ENCODE measurements around the gene VTI1A.

VTI1A gene

GRCh38 chr10:112758961-112759360, 311.9 kb downstream of the VTI1A start:
- DNase-seq (ENCODE audit: low spot score): no peak

- no peak for DNase-seq (ENCODE audit: low spot score)
These were observed 312.5 kb downstream of the VTI1A start for GRCh38 chr10:112759496-112759895.

DNA sequence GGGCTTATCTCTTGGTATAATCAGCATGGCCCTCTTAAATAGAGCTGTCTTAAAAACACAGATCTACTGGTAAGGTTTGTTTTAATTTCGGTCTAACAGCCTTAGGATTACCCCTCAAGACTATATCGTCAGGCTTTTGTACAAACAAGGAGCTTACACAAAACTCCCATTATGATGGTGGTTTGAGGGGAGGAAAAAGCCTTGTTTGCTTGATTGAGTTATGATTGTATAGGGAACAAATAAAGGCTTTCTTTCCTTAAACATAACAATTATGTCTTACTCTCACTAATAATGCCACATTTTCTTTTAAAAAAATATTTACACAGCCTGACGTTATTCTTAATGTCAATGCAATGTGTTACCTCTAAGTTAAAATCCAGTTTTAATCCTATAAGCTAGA, 314.2 kb downstream of the VTI1A start:
- DNase-seq (ENCODE audit: low spot score): no peak

- no peak for DNase-seq (ENCODE audit: low spot score)
These were observed 317.0 kb downstream of the VTI1A start for GRCh38 chr10:112763916-112764520.

DNA sequence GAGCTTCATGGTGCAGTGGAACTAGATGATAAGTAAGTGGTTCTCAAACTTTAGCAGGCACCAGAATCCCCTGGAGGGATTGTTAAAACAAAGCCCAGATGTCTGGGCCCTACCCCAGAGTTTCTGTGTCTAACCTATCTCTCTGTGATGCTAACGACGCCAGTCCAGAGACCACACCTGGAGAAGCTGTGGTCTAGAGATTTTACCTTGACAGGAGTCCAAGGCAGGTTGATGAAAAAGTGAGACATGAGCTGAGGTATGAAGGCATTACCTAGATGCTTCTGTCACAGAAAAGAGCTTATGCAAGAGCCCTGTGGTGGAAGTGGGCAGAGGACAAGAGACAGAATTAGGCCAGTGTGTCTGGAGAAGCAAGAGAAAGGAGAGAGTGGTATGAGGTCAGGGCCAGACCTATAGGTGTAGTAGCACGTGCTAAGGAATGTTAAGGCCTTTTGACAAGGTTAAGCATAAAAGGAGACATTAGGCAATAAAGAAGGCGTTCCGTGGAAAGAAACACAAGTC, 318.8 kb downstream of the VTI1A start:
- no peak for DNase-seq (ENCODE audit: low spot score)

DNA sequence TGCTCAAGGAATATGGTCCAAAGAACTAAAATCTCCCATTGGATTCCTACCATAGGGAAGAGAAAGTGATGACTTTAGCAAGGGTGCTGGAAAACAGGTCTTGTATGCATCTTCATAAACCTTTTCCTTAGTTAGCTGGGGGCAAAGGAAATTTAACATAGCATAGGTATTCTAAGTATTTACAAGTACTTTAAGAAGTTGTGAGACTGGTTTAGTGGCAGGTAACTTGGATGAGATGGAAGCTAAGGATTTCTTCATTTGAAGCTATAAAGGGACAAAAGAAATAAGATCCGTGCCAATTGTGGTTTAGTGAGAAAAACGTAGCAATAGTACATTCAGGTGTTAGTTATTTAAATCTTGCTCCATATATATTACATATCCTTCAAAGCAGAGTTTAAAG, 319.6 kb downstream of the VTI1A start:
- DNase-seq (ENCODE audit: low spot score): no peak

GRCh38 chr10:112767156-112767555, 320.1 kb downstream of the VTI1A start:
- no peak for DNase-seq (ENCODE audit: low spot score)

GRCh38 chr10:112768121-112768520, 321.1 kb downstream of the VTI1A start:
- peak; percentile 34 for DNase-seq (ENCODE audit: low spot score)

GRCh38 chr10:112769081-112769480, 322.1 kb downstream of the VTI1A start:
- no peak for DNase-seq (ENCODE audit: low spot score)

DNA sequence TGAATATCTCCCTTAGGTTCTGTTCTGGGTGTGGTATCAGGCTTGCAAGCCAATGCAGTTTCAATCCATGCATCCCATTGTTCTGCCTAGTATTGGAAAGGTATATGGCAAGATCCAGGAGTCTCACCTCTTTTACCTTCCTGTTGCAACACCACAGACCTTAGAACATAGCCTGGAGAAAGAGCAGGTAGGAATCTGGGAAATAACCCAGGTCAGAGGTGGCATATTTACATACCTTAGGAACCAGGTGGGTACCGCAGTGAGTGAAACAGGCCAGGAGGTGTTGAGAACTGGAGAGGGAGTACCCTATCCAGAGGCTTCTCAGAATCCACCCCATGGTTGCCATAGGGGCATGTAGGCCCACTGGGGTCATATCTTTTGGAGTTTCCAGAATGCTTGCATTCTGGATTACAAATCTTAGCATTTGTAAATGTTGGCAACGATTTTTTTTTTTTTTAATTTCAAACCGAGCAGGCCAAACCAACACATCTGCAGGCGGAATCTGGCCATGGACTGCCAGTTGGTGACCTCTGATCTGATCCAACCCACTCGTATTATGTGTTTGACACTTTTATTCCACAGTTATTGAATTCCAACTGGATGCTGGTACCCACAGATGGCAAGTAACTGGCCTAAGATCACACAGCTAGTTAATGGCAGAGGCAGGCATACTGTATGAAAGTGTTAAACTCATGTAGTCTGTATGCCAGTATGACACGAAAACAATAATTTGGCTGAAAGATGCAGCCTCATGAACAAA, 322.8 kb downstream of the VTI1A start:
- DNase-seq (ENCODE audit: low spot score): no peak

- no peak for DNase-seq (ENCODE audit: low spot score)
These were observed 324.7 kb downstream of the VTI1A start for GRCh38 chr10:112771733-112772132.

DNA sequence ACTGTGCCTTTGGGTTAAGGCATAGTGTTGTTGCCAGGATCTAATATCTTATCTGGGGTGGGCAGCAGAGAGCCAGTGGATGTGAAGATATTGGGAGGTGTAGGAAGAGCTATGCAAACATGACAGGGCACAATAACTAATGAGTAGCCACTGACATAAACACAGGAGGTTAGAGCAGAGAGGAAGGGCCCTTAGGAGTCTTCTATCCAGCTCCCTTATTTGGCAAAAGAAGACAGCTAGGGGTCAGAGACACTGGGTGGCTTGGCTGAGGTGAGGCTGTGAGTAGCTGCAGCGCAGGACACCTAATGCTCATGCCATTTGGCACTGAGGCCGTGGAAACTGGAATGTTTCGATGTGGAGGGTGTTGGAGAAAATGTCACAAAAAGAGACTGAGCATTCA, 326.8 kb downstream of the VTI1A start:
- no peak for DNase-seq (ENCODE audit: low spot score)

DNA sequence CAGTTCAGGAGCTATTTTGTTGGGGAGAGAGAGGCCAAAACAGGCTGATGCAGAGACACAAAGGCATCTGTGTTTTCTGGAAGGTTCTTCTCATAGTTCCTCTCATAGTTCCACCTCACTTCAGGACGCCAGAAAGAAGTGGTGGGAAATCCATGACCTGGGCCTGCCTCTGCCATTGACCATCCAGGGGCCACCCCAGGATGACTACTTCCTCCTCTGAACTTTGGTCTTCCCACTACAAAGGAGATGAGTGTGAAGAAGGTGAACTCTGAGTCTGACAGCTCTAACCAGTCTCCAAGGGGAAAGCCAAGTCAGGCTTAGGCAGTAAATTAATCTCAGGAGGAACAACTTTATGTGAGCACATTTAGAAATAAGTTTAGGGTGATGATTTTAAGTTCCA, 327.2 kb downstream of the VTI1A start:
- DNase-seq (ENCODE audit: low spot score): no peak

DNA sequence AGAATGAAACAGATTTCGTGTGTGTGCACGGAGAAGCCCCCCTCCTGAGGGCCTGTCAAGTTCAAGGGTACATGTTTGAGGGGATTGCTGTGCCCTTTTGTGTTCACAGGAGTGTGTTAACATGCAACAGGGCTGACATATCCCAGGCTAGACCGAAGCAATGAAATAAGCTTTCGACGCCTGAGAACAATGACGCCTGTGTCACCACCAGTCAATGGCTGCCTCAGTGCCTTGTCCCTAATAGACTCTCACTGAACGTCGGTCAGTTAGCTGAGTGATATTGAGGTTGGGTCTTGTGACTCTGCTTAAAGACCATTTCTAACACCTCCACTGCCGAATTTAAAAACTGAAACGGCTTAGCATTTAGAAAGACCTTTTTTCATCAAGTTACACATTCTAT, 327.8 kb downstream of the VTI1A start:
- peak; percentile 63 for DNase-seq (ENCODE audit: low spot score)

GRCh38 chr10:112775381-112775780, 328.4 kb downstream of the VTI1A start:
- DNase-seq (ENCODE audit: low spot score): no peak

GRCh38 chr10:112775892-112776674, 329.1 kb downstream of the VTI1A start:
- peak; percentile 23 for DNase-seq (ENCODE audit: low spot score)

DNA sequence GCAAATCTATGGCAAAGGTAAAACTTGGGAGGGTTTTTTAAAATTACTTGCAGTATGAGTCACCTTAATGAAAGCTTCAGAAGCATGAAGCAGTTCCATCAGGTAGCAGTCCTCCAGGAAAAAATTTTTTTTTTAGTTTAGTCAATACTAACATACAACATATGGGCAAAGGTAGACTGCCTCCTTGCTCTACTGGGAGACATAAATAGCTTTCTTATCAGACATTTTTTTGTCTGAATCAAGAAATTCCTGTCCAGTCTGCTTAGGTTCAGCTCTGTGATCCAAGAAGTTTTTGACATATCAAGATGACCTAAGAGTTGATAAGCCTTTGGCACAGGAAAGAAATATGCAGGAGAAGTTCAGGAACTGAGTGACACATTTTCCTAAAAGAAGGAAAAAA, 331.6 kb downstream of the VTI1A start:
- DNase-seq (ENCODE audit: low spot score): no peak

DNA sequence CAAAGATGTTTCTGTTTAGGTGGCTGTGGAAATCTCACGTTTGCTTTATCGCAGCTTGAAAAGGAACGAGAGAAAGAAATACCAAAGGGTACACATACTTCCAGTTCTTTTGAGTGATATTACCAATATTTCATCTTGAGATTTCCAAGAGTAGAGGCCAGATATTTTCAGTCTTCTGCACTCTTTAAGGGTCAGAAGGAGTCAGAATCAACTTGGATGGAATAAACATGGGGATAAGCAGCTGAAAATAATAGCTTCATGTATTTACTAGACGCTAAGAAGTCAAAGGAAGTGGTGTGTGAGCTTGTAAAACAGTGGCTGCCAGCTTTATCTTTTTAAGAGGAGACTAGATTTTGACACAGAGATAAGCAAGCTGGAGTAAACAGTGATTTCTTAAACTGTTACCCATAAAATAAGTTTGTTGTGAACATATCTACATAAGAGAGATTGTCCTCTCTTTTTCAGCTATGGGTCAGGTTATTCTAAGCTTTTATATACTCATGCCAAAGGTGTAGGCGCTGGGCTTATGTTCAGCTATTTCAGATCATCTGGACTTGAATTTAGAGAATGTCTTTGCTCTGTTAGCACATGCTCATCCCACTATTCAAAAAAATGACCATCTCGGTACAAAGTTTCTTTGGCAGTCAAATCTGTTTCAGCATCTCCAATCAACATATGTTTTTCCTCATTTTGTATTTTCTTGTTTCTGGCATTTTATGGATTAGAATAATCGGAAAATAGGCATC, 332.2 kb downstream of the VTI1A start:
- no peak for DNase-seq (ENCODE audit: low spot score)

GRCh38 chr10:112782200-112782907, 335.3 kb downstream of the VTI1A start:
- no peak for DNase-seq (ENCODE audit: low spot score)

DNA sequence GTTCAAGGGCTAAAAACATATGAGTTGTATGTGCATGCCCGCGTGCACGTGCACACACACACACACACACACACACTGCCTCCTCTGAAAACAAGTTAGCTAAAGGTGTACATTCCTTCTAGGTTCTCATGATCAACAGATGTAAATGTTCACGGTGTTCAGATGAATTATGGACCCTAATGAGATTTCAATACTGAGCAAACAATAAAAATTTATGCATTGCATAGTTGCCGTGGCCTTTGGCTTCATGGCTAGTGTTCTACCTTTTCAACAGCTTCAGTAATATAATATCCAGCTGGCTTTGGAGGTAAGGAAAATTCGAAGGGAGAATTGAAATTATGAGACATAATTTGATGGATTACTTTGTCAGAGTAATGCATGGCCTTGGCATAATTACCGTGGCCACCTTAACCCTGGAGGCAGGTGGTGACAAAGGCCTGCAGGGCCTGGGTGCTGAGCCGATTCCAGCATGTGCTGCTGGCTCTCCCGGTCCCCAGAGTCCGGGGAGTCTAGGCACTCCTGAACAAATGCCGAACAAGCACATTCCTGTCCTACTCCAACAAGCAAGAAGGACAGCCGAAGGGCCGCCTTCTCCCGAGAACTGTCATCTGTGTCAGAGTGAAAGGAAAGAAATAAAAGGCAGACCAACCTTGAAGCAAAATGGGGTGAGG, 336.5 kb downstream of the VTI1A start:
- no peak for DNase-seq (ENCODE audit: low spot score)

DNA sequence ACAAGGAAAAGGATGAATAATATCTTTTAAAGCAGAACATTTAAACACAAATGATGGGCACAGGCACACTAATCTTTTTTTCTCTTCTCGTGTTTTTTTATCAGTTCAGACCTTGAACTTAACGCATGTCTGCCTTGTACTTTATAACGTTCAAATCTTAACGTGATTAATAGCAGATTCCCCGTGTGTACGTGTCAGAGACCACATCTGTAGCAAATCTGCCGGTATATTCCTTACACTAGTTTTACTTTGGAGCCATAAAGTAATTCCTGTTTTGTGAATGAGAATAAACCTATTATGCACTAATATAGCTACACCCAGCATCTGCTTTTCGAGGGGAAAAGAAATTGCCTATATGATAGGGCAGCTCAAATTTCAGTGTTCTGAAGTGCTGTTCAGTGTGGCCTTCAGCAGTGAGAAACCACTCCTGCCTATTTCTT, 337.0 kb downstream of the VTI1A start:
- no peak for DNase-seq (ENCODE audit: low spot score)

Measured in Ammon's horn (tissue), 1 donor.